Cortex of kidney (tissue), 1 donor: ENCODE measurements around the gene PPP4R3A.
"Not testable (repeated sequence)": the region's sequence is repeated elsewhere in the genome, so short reads cannot be mapped to it uniquely, and the experiment has no call there.

Experiments used
- DNase-seq: peaks from one replicate; lab custom pipeline; 2025; lab: John Stamatoyannopoulos, UW

The PPP4R3A gene

DNA sequence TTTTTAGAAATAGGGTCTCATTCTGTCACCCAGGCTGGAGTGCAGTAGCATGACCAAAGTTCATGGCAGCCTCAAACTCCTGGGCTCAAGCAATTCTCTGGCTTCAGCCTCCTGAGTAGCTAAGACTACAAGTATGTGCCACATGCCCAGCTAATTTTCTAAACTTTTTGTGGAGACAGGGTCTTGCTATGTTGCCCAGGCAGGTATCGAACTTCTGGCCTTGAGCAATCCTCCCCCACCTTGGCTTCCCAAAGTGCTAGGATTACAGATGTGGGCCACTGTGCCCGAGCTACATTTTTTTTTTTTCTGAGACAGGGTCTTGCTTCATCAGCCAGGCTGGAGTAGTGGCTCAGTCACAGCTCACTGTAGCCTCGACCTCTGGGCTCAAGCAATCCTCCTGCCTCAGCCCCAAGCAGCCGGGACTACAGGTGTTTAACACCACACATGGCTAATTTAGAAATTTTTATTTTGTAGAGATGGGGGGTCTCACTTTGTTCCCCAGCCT is 7.1 kb downstream of the PPP4R3A start:
- no peak for DNase-seq

- no peak for DNase-seq
Observed at GRCh38 chr14:91501951-91502930, 7.9 kb downstream of the PPP4R3A start.

DNA sequence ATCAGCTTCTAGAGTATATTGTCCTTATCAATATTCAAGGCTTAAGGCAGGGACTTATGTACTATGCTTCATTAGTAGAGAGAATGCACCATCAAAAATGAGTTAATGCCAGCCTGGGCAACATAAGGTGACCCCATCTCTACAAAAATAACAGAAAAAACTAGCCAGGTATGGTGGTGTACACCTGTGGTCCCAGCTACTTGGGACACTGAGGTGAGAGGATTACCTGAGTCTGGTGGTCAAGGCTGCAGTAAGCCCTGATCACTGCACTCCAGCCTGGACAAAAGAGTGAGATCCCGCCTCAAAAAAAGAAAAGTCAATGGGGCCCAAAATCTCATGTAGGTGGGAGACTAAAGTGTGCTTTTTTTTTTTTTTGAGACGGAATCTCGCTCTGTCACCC is 8.8 kb downstream of the PPP4R3A start:
- no peak for DNase-seq

DNA sequence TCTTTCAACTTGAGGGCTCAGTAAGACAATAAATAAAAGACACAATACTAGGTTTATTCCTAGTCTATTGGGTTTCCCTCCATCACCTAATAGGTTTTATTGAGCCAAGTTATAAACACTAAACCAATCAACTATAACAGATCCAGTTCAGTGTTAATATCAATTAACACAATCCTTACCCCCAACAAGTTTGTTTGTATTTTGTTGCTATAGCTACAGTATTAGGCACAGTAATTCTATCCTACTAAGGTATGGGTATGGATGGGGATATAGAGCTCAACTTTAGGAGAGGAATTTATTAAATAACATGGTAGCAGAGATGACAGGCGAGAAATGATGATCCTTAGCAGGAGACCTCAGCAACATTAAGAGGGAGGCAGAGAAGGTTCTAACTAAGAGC is 13.3 kb downstream of the PPP4R3A start:
- DNase-seq, result no peak

GRCh38 chr14:91494392-91495065 is 15.6 kb downstream of the PPP4R3A start:
- not testable (repeated sequence) for DNase-seq

DNA sequence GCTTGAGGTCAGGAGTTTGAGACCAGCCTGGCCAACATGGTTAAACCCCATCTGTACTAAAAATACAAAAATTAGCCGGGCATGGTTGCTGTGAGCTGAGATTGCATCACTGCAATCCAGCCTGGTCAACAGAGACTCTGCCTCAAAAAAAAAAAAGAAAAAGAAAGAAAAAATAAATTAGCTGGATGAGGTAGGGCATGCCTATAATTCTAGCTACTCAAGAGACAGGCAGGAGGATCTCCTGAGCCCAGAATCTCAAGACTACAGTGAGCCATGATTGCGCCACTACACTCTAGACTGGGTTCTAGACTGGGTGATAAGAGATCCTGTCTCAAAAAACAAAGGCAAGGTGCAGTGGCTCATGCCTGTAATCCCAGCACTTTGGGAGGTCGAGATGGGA is 16.9 kb downstream of the PPP4R3A start:
- DNase-seq, result no peak

DNA sequence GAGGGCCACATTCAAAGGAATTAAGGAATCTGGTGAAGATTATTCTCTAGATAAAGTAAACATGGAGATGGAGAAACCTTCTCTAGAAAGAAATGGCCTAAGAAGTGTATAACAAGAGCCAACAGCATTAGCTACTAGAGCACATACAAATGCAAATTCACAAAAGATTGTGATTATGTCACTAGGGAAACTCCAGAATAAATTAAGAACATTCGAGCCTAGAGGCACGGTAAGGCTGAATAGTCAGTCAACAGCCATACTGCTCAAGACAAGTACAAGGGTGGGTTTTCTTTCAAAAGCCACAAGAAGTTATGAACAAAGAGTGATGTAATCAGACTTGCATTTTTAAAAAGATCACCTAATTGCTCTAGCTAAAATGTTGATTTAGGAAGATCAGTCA is 25.4 kb downstream of the PPP4R3A start:
- no peak for DNase-seq

- no peak for DNase-seq
Observed at GRCh38 chr14:91484186-91484585, 25.9 kb downstream of the PPP4R3A start.

DNA sequence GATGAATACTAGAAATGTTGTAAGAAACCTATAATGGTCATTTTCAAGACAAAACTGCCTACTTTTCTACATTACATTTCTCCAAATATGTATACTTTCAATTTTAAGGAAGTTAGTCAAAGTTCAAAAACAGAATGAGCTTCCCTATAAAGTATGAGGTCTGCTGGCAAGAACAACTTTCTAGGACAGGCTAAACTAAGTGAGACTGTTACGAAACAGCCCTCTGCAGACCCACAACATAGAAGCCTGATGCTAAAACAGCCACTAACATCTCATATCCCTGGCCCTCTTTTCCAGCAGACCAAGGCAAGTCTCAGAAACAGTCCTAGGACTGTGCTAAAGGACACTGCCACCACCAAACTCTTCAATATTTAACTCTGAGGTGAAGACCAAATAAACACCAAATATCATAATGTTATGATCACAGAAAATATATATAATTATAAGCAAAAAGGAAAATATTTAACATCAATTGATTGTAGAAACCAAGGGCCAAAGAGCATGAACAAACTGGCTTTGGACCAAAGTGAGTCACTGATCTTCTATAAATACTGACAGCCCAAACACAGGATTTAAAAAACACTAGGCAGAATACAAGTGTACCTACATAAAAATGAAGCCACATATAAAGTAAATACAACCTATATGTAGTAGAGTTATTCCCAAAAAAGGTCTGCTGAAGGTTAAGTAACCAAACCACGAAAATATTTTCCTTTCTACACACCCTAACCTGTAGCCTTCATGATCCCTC is 27.7 kb downstream of the PPP4R3A start:
- no peak for DNase-seq

DNA sequence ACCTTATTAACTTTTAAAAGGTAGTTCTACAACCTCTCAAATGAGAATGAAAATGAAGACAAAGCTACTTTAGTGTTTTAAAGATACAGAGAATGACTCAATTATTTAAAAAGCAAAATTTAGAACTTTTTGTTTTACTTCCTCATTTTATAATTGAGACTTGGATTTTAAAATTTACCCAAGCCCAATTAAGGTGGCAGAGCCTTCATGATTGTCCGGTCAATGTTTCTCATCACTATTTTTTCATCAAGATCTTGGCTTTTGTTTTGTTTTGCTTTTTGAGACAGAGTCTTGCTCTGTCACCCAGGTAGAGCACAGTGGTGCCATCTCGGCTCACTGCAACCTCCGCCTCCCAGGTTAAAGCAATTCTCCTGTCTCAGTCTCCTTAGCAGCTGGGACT is 32.7 kb downstream of the PPP4R3A start:
- DNase-seq, result no peak

GRCh38 chr14:91473046-91473445 is 37.1 kb downstream of the PPP4R3A start:
- no peak for DNase-seq

GRCh38 chr14:91470216-91470615 is 39.9 kb downstream of the PPP4R3A start:
- no peak for DNase-seq

DNA sequence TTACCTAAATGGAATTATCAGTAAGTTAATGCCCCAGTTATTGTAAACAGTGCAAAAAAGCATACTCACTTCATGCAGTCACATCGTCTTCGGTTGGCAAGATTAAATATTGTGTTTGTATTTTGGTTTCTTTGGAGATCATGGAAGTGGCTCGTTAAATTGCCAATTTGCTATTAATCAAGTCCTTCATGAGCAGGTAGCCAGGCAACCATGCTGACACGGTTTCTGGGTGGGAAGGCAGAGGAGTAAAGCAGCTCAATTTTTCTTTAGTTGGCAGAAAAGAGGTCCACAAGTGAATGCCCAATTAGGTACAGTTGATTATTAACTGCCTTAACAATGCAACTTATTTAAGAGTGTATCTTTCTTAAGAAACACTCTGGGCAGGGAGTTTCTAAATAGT is 43.9 kb downstream of the PPP4R3A start:
- DNase-seq, result no peak

GRCh38 chr14:91464615-91465205 is 45.4 kb downstream of the PPP4R3A start:
- DNase-seq, result no peak

- DNase-seq, result no peak
Observed at GRCh38 chr14:91458612-91459011, 51.5 kb downstream of the PPP4R3A start.

DNA sequence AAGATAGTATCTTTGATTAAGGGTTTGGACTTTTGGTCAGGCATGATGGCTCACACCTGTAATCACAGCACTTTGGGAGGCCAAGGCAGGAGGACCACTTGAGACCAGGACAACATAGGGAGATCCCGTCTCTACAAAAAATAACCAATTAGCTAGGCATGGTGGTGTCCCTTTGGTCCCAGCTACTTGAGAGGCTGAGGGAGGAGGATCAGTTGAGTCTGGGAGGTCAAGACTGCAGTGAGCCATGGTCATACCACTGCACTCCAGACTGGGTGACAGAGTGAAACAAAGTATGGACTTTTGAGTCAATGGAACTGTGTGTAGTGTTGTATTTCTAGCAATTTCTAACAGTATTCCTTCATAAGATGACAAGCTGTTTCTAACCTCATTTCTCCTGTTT is 53.8 kb downstream of the PPP4R3A start:
- no peak for DNase-seq

- DNase-seq, result no peak
Observed at GRCh38 chr14:91454580-91454979, 55.5 kb downstream of the PPP4R3A start.

GRCh38 chr14:91454155-91454554 is 56.0 kb downstream of the PPP4R3A start:
- DNase-seq, result no peak

DNA sequence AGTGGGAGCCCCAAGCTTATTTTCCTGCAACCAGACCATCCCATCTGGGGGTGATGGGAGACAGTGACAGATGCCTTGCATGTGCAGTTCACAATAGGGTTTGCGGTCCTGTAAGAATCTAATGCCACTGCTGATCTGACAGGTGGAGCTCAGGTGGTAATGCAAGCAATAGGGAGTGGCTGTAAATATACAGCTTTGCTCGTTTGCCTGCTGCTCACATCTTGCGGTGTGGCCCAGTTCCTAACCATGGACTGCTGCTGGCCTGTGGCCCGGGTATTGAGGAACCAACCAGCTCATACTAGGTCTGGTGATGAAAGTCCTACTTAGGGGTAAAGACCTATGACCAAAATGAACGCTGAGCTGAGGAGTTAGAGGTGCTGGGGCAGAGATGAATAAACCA is 56.4 kb downstream of the PPP4R3A start:
- no peak for DNase-seq

DNA sequence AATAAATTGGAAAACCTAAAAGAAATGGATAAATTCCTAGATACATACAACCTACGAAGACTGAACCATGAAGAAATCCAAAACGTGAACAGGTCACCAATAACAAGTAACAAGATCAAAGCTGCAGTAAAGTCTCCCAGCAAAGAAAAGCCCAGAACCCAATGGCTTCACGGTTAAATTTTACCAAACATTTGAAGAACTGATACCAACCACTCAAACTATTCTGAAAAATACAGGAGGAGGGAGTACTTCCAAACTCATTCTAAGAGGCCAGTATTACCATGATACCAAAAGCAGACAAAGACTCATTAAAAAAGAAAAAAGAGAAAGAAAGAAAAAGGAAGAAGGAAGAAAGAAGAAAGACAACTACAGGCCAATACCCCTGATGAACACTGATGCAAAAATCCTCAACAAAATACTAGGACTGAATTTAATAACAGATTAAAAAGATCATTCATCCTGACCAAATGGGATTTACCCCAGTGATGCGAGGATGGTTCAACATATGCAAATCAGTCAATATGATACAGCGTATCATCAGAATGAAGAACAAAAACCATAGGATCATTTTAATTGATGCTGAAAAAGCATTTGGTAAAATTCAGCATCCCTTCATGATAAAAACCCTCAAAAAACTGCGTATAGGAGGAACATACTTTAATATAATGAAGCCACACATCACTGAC is 65.6 kb downstream of the PPP4R3A start:
- no peak for DNase-seq

- DNase-seq, result no peak
Observed at GRCh38 chr14:91439345-91439744, 70.8 kb downstream of the PPP4R3A start.
